Measurements from ENCODE around the gene RAB28. TPM values are rescaled to one million over a fixed set of nuclear protein-coding genes. Genes with fewer than 3 reads are reported as not detected.

The RAB28 gene
- total RNA-seq, 5 donors from 2014 or later (not counting 1 experiment from before 2014, with no cell fraction given), result 8.7 to 15.1 (median 13.4) TPM

DNA sequence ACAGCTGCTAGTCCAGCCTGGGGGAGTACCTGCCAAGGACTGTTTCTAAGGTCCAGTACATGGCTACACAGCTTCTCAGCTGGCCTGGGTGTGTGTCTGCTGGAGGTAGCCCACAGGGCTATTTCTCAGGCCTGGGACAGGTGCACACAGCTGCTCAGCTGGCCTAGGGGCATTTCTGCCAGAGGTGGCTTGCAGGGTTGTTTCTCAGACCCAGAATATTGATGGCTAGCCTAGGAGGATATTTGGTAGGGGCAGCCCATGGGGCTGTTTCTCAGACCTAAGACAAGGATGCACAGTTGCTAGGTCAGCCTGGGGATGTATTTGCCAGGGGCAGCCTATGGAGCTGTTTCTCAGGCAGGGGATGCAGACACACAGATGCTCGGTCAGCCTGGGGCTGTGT, 29.4 kb downstream of the RAB28 start:
- CTCF ChIA-PET, result no interaction called here

DNA sequence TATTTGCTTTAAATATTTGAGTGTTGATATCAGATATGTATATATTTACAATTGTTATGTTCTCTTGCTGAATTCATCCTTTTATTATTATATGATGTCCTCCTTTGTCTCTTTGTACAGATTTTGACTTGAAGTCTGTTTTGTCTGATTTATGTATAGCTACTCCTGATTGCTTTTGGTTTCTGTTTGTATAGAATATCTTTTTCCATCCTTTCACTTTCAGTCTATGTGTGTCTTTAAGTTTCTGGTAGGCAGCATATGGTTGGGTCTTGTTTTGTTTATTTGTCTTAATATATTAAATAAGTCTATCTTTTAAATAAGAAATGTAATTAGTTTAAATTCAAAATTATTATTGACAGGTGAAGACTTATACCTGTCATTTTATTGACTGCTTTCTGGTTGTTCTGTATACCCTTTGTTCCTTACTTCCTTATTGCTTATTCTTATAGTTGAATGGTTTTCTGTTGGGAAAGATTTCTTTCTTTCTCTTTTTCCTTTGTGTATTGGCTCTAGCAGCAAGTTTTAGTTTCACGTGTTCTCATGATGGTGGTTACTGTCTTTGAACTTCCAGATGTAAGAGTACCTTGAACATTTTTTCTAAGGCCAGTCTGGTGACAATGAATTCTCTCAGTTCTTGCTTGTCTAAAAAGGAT, 31.1 kb downstream of the RAB28 start:
- peaks cover 5 to 7% (median 6%) of the 10 kb centered on the region in 3 donors for H3K9me3 Mint-ChIP-seq
- Histone ChIP-seq H3K4me1 (ENCODE audit: control insufficient read depth in 1 of 2, extremely low read depth in 1 of 2, insufficient read depth in 2 of 2, low read length in 2 of 2) (peaks cover 0 to 5% of the 10 kb centered on the region in 2 experiments), H3K36me3 (ENCODE audit: control insufficient read depth in 2 of 2, extremely low read depth in 1 of 2, insufficient read depth in 1 of 2, low read length in 1 of 2) (peaks cover 7 to 12% of the 10 kb centered on the region in 2 donors), H3K27ac (ENCODE audit: low read length) (no peak overlapping the region), H3K9me3 (no peaks in the 10 kb centered on the region), H3K27me3 (replicated peaks in 1 of 2; ENCODE audit: control insufficient read depth in 2 of 2, extremely low read depth in 1 of 2, insufficient read depth in 2 of 2, low read length in 1 of 2) (peaks cover 0 to 3% of the 10 kb centered on the region in 2 experiments), H3K4me3 (ENCODE audit: control insufficient read depth in 1 of 2, extremely low read depth in 1 of 2, low read length in 1 of 2) (no peak overlapping the region)
- H3K4me1 Mint-ChIP-seq, result peaks cover 12 to 17% (median 13%) of the 10 kb centered on the region in 3 donors
- no peak for ATAC-seq (replicated peaks in 1 of 4)
- peaks cover 29% of the 10 kb centered on the region for H3K36me3 Mint-ChIP-seq
- H3K4me3 Mint-ChIP-seq, result peak overlapping the region in 1 of 3 donors; percentile 50
- ChIA-PET CTCF (no interaction called here), POLR2A (no interaction called here)
- no CpG with 5 or more reads among the region's 1 CpG for WGBS (ENCODE audit: insufficient coverage)
- H3K27ac Mint-ChIP-seq, result peak overlapping the region in 1 of 2 donors; percentile 77
- H3K27me3 Mint-ChIP-seq, result no peaks in the 10 kb centered on the region
- peak in 1 of 35 experiments; percentile 5 for DNase-seq

More for the DNA sequence above, 29.4 kb downstream of the RAB28 start:
- no peaks in the 10 kb centered on the region for H3K9me3 ChIP-seq
- H3K27me3 ChIP-seq (replicated peaks in 1 of 2; ENCODE audit: control insufficient read depth in 2 of 2, extremely low read depth in 1 of 2, insufficient read depth in 2 of 2, low read length in 1 of 2), result peaks cover 0 to 3% of the 10 kb centered on the region in 2 experiments
- no peak overlapping the region for H3K4me3 ChIP-seq (ENCODE audit: control insufficient read depth in 1 of 2, extremely low read depth in 1 of 2, low read length in 1 of 2)
- H3K27ac ChIP-seq (ENCODE audit: low read length), result no peak overlapping the region
- H3K4me3 Mint-ChIP-seq, result no peak overlapping the region
- H3K27me3 Mint-ChIP-seq, result no peaks in the 10 kb centered on the region
- WGBS (ENCODE audit: insufficient coverage), result 100% methylated on average over 1 of the region's 1 CpG
- peaks cover 5 to 7% (median 6%) of the 10 kb centered on the region in 3 donors for H3K9me3 Mint-ChIP-seq
- POLR2A ChIA-PET, result no interaction called here
- ATAC-seq (replicated peaks in 1 of 4), result no peak
- H3K27ac Mint-ChIP-seq, result no peak overlapping the region
- H3K36me3 ChIP-seq (ENCODE audit: control insufficient read depth in 2 of 2, extremely low read depth in 1 of 2, insufficient read depth in 1 of 2, low read length in 1 of 2), result peaks cover 7 to 14% of the 10 kb centered on the region in 2 donors
- DNase-seq, result no peak
- peaks cover 44% of the 10 kb centered on the region for H3K36me3 Mint-ChIP-seq
- peaks cover 12 to 17% (median 13%) of the 10 kb centered on the region in 3 donors for H3K4me1 Mint-ChIP-seq
- peaks cover 0 to 5% of the 10 kb centered on the region in 2 experiments for H3K4me1 ChIP-seq (ENCODE audit: control insufficient read depth in 1 of 2, extremely low read depth in 1 of 2, insufficient read depth in 2 of 2, low read length in 2 of 2)

- CTCF ChIA-PET, result interaction anchor here in 1 of 2 donors (0.5 to 0.9 kb wide), 2 partner anchors 14 to 56 kb away, joined by 3 read pairs; no protein-coding TSS in a partner anchor
- DNase-seq, result no peak
- Histone ChIP-seq H3K4me3 (ENCODE audit: control insufficient read depth in 1 of 2, extremely low read depth in 1 of 2, low read length in 1 of 2) (no peak overlapping the region), H3K4me1 (ENCODE audit: control insufficient read depth in 1 of 2, extremely low read depth in 1 of 2, insufficient read depth in 2 of 2, low read length in 2 of 2) (peaks cover 0 to 2% of the 10 kb centered on the region in 2 experiments), H3K27me3 (replicated peaks in 1 of 2; ENCODE audit: control insufficient read depth in 2 of 2, extremely low read depth in 1 of 2, insufficient read depth in 2 of 2, low read length in 1 of 2) (no peaks in the 10 kb centered on the region), H3K36me3 (ENCODE audit: control insufficient read depth in 2 of 2, extremely low read depth in 1 of 2, insufficient read depth in 1 of 2, low read length in 1 of 2) (peaks cover 2 to 5% of the 10 kb centered on the region in 2 donors), H3K9me3 (no peaks in the 10 kb centered on the region), H3K27ac (ENCODE audit: low read length) (no peak overlapping the region)
- Mint-ChIP-seq H3K27me3 (no peaks in the 10 kb centered on the region), H3K36me3 (peaks cover 23% of the 10 kb centered on the region), H3K4me1 (peaks cover 6 to 17% (median 13%) of the 10 kb centered on the region in 3 donors), H3K27ac (no peak overlapping the region), H3K4me3 (no peak overlapping the region), H3K9me3 (peaks cover 5 to 7% (median 6%) of the 10 kb centered on the region in 3 donors)
- POLR2A ChIA-PET, result no interaction called here
- WGBS (ENCODE audit: insufficient coverage), result no CpG with 5 or more reads among the region's 2 CpGs
- no peak for ATAC-seq (replicated peaks in 1 of 4)
Measured at GRCh38 chr4:13449590-13449989, 34.5 kb downstream of the RAB28 start.

DNA sequence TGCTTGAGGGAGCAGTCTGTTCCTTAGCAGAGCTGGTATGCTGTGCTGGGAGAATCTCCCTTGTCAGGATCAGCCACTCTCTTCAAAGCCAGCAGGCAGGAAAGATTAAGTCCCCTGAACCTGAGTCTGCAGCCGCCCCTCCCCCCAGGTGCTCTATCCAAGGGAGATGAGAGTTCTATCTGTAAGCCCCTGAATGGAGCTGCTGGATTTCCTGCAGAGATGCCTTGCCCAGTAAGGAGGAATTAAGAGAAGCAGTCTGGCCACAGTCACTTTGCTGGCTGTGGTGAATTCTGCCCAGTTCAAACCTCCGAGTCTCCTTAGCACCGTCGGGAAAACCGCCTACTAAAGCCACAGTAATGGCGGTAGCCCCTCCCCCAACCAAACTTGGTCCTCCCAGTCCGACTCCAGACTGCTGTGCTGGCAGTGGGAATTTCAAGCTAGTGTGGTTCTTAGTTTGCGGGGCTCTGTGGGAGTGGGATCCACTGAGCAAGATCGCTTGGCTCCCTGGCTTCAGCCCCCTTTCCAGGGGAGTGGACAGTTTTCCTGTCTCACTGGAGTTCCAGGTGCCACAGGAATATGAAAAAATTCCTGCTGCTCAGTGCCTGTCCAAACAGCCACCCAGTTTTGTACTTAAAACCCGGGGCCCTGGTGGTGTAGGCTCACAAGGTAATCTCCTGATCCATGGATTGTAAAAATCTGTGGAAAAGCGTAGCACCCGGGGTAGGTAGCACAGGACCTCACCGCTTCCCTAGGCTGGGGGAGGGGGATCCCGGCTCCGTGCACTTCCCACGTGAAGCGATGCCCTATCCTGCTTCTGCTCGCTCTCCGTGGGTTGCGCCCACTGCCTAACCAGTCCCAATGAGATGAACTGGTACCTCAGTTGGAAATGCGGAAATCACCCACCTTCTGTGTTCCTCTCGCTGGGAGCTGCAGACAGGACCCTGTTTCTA, 38.0 kb downstream of the RAB28 start:
- Histone ChIP-seq H3K4me1 (ENCODE audit: control insufficient read depth in 1 of 2, extremely low read depth in 1 of 2, insufficient read depth in 2 of 2, low read length in 2 of 2) (no peaks in the 10 kb centered on the region), H3K36me3 (ENCODE audit: control insufficient read depth in 2 of 2, extremely low read depth in 1 of 2, insufficient read depth in 1 of 2, low read length in 1 of 2) (peaks cover 0 to 5% of the 10 kb centered on the region in 2 donors), H3K27me3 (replicated peaks in 1 of 2; ENCODE audit: control insufficient read depth in 2 of 2, extremely low read depth in 1 of 2, insufficient read depth in 2 of 2, low read length in 1 of 2) (no peaks in the 10 kb centered on the region), H3K4me3 (ENCODE audit: control insufficient read depth in 1 of 2, extremely low read depth in 1 of 2, low read length in 1 of 2) (no peak overlapping the region), H3K27ac (ENCODE audit: low read length) (no peak overlapping the region), H3K9me3 (no peaks in the 10 kb centered on the region)
- DNase-seq (no peak), ATAC-seq (replicated peaks in 1 of 4) (no peak)
- ChIA-PET POLR2A (no interaction called here), CTCF (no interaction called here)
- Mint-ChIP-seq H3K27me3 (no peaks in the 10 kb centered on the region), H3K27ac (no peak overlapping the region), H3K4me3 (no peak overlapping the region), H3K36me3 (peaks cover 27% of the 10 kb centered on the region), H3K4me1 (no peaks in the 10 kb centered on the region), H3K9me3 (no peaks in the 10 kb centered on the region)
- WGBS (ENCODE audit: insufficient coverage), result 96% methylated on average over 15 of the region's 22 CpGs

DNA sequence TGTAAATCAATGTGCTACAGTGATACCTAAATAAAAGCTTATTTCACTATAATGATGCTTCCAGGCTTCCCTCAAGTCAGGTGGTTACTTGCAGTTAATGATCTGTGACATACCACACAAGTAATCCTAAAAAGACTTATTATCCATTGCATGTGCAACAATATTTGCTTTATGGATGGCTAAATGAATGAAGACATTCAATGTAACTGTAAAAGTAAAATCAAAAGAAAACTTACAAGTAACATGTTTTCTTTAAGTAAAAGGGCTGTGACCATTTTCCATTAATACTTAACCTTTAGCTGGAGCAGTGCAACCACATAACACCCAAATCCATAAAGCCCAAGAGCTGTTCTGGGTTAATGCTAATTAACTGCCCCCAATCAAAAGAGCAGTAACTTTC, 42.6 kb downstream of the RAB28 start:
- no peaks in the 10 kb centered on the region for H3K4me1 ChIP-seq (ENCODE audit: control insufficient read depth in 1 of 2, extremely low read depth in 1 of 2, insufficient read depth in 2 of 2, low read length in 2 of 2)
- Mint-ChIP-seq H3K9me3 (peaks cover 0 to 24% (median 8%) of the 10 kb centered on the region in 3 donors), H3K27ac (no peak overlapping the region), H3K27me3 (no peaks in the 10 kb centered on the region), H3K4me1 (peaks cover 5 to 11% (median 10%) of the 10 kb centered on the region in 3 donors), H3K36me3 (peaks cover 48% of the 10 kb centered on the region), H3K4me3 (no peak overlapping the region)
- no peaks in the 10 kb centered on the region for H3K27me3 ChIP-seq (replicated peaks in 1 of 2; ENCODE audit: control insufficient read depth in 2 of 2, extremely low read depth in 1 of 2, insufficient read depth in 2 of 2, low read length in 1 of 2)
- DNase-seq (no peak), ATAC-seq (replicated peaks in 1 of 4) (no peak)
- H3K9me3 ChIP-seq, result peaks cover 3% of the 10 kb centered on the region
- ChIA-PET POLR2A (no interaction called here), CTCF (interaction anchor here in 1 of 2 donors (1.5 kb wide), 1 partner anchor 10 kb away, joined by 3 read pairs; no protein-coding TSS in a partner anchor)
- no peak overlapping the region for H3K27ac ChIP-seq (ENCODE audit: low read length)
- no peak overlapping the region for H3K4me3 ChIP-seq (ENCODE audit: control insufficient read depth in 1 of 2, extremely low read depth in 1 of 2, low read length in 1 of 2)
- H3K36me3 ChIP-seq (ENCODE audit: control insufficient read depth in 2 of 2, extremely low read depth in 1 of 2, insufficient read depth in 1 of 2, low read length in 1 of 2), result peaks cover 0 to 5% of the 10 kb centered on the region in 2 donors

DNA sequence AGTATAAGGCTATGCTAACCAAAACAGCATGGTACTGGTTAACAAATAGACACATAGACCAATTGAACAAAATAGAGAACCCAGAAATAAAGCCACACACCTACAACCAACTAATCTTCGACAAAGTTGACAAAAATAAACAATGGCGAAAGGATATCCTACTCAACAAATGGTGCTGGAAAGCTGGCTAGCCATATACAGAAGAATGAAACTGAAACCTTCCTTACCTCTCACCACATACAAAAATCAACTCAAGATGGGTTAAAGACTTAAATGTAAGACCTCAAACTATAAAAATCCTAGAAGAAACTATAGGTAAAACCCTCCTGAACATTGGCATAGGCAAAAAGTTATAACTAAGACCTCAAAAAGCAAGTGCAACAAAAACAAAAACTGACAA, 47.2 kb downstream of the RAB28 start:
- POLR2A ChIA-PET, result no interaction called here
- ATAC-seq (replicated peaks in 1 of 4), result no peak
- CTCF ChIA-PET, result no interaction called here
- Histone ChIP-seq H3K4me1 (ENCODE audit: control insufficient read depth in 1 of 2, extremely low read depth in 1 of 2, insufficient read depth in 2 of 2, low read length in 2 of 2) (no peaks in the 10 kb centered on the region), H3K36me3 (ENCODE audit: control insufficient read depth in 2 of 2, extremely low read depth in 1 of 2, insufficient read depth in 1 of 2, low read length in 1 of 2) (no peaks in the 10 kb centered on the region), H3K4me3 (ENCODE audit: control insufficient read depth in 1 of 2, extremely low read depth in 1 of 2, low read length in 1 of 2) (no peak overlapping the region), H3K9me3 (peaks cover 3% of the 10 kb centered on the region), H3K27ac (ENCODE audit: low read length) (no peak overlapping the region), H3K27me3 (replicated peaks in 1 of 2; ENCODE audit: control insufficient read depth in 2 of 2, extremely low read depth in 1 of 2, insufficient read depth in 2 of 2, low read length in 1 of 2) (no peaks in the 10 kb centered on the region)
- Mint-ChIP-seq H3K9me3 (peaks cover 10 to 31% (median 12%) of the 10 kb centered on the region in 3 donors), H3K27ac (peak overlapping the region in 1 of 2 donors; percentile 46), H3K4me3 (no peak overlapping the region), H3K4me1 (peaks cover 40 to 48% (median 44%) of the 10 kb centered on the region in 3 donors), H3K27me3 (no peaks in the 10 kb centered on the region), H3K36me3 (peaks cover 43% of the 10 kb centered on the region)
- WGBS (ENCODE audit: insufficient coverage), result 93% methylated on average over 2 of the region's 2 CpGs
- DNase-seq, result no peak

Data from T-cell (primary cell).